GM21723 (cell line): ENCODE data around the gene RGS2.

Experiments
- ATAC-seq: cut with Tn5 transposase; IDR thresholded peaks from one replicate; pipeline ENCODE4 v1.9.1; 2021; ENCODE audit warnings: mild to moderate bottlenecking, moderate library complexity; ENCODE audit not compliant: unreplicated experiment

The RGS2 gene

DNA sequence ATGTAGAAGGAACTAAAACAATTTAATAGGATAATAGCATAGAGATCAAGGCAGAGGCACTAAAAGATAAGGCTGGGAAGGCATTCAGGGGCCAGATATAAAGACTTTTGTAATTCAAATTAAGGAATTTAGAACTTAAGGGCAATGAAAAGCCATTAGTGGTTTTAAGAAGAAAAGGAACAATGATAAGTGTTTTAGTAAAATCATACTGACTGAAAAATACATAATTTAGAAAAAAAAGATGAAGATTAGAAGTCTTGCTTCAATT lies 14.1 kb upstream of the RGS2 start:
- no peak for ATAC-seq

DNA sequence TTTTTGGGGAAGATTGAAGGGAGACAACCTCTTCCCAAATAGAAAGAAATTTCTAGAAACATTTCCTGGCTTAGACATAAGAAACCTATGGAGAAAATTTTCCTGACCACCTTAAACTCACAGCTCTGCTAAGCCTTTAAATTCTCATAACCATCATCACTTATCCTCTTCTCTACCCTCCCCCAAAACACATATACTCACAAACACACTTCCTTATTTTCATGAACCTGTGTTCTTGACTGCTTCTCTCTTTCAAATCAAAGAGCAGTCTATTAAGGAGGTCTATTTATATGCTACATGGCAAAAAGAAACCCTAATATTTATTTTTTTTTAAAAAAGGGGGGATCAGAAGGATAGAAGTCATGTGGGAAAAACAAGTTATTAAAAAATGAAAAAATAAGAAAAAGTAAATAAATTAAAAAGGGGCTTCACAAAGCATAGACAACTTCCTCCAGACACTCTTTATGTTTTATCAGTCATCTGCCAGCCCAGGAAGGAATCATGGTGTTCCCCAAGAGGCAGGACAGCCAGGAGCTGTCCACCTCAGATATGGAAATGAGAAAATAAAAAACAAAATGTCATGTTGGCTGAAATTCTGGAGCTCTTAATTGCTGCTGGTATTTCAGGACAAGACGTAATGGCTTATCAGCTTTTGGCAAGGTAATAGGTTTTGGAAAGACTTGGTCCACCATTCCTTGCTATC lies 12.8 kb upstream of the RGS2 start:
- no peak for ATAC-seq

DNA sequence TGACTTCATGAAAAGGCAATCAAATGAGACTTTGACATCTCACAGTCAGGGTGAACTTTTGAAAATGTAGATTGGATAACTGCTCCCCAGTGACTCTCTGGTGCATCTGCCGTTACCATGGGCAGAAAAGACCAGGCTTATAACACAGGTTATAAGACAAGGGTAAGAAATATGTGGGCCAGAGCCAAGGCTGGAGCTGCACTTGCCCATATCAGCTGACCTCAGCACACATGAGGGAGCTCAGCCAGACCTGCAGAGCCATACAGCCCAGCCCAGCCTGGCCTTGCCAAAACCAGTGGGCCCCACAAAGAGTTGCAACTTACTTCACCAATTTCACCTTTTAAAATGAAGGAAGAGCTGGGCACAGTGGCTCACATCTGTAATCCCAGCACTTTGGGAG lies 11.7 kb upstream of the RGS2 start:
- no peak for ATAC-seq

DNA sequence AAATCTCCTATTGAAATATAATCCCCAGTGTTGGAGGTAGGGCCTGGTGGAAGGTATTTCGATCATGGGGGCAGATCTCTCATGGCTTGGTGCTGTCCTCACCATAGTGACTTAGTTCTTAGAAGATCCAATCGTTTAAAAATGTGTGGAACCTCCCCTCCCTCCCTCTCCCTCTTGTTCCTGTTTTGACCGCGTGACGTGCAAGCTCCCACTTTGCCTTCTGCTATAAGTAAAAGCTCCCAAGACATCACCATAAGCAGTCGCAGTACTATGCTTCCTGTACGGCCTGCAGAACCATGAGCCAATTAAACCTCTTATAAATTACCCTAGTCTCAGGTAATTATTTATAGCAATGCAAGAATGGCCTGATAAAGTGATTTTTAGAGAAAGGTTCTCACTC lies 10.9 kb upstream of the RGS2 start:
- ATAC-seq = no peak

DNA sequence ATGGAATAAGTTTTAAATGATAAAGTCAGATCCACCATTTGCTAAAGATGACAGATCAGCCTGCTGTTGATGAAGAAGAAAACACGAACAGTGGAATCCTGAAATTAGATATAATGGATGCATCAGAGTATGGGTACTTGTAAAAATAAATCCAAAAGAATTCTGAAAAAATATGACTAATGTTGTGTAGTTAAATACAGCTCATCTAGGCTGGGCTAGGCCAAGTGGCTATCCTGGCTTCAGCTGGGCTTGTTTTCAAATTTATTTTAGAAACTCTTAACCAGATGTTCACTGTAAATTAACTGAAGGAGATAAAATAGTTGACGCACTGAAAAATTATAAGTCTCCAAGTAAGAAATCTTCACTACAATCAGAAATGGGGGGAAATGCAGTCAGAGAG lies 7.4 kb upstream of the RGS2 start:
- no peak for ATAC-seq

DNA sequence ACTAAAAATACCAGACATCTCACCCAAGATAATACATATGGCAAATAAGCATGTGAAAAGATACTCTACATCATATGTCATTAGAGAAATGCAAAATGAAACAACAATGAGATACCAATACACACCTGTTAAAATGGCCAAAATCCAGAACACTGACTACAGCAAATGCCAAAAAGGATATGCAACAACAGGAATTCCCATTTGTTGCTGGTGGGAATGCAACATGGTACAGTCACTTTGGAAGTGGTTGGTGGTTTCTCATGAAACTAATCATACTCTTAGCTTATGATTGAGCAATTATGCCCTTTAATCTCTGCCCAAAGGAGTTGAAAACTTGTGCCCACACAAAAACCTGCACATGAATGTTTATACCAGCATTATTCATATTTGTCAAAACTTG lies 6.4 kb upstream of the RGS2 start:
- no peak for ATAC-seq

DNA sequence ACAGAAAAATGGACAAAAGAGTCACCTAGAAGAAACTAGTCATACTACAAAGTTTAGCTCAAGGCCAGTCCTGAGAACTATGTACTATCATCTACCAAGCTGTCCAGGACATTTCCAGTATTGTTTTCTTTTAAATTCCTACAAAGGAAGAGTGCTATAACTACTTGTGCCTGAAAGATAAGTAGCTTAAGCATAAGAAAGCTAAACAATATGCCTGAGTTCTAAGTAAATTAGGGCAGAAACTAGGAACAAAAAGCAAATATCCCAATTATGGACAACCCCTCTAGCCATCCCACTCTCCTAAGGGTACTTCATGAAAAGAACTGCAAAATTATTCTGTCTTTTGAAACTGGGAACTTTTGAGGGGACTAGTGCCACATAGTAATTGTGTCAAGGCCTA lies 5.3 kb upstream of the RGS2 start:
- ATAC-seq = no peak

DNA sequence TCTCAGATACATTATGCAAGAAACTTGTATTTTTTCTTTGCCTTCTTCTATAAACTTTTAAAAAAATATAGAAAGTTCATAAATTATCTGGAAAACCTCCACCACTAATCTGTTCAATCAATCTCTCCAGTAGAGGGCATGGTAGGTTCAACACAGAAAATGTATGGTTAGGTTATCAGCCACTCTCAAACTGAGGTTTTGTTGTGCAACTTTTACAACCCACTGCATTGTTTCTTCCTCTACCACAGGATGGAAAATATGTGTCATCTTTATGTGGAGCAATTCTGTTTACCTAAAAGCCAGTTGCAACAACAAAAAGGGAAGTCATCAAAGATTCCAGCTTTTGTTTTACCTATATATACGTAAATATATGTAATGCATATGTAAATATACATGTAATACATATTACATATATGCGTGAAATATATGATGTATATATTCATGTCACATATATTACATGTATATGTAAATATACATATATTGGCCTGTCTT lies 3.0 kb upstream of the RGS2 start:
- ATAC-seq = peak; percentile 39

DNA sequence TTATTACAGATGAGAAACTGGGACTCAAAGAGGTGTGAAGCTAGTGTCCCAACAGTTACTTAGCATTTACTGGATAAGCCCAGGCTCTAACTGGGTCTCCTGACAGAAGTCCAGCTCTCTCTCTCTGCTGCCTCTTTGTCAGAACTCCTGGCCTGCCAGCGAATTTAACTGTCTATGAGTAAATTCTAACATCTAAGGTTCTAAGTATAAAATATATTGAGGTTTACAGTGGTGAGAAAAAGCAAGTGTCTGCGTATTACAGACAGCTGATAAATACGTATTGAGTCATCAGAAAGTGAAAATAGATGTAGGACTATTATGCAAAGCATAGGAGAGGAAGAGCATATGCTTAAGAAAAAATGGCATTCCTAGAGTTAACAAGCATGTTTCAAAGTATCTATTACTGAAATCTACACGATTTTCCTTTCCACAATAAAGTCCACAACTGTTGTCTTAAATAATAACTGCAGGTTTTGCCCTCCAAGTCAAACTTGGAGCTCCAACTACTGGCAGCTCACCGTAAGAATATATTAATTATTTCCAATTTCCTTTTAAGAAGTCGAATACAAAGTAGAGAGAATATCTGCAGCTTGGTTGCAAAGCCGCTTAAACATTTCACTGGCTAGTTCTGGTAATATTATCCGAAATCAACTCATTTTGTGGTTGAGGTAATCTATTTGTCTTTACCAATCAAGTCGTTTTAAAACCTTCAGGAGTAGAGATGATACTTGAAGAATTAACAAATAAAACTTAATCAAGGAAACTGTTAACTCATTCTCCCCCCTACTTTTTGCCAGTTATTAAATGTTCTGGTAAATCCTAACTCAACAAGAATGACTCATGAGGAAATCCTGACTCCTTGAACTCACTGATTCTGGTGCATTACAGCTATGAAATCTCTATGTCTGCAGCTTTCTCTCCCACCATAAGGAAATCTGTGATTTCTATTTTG lies 1.4 kb upstream of the RGS2 start:
- ATAC-seq = peak; percentile 39

DNA sequence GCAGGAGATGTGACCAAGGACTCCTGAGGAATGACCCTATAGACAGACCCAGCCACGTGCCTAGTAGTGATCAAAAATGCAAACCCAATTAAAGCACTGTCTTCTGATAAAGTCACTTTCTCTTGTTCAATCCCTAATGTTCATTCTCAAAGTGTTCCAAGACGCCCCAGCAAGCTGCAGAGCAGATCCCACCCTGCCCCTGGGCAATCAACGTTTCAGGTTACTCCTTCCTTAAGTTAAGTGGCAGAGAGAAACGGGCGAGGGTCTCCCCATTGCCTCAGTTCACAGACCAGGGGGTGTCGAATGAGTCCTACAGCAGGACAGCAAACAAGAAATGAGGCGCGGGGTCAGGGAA lies 699 bp upstream of the RGS2 start:
- ATAC-seq = no peak

DNA sequence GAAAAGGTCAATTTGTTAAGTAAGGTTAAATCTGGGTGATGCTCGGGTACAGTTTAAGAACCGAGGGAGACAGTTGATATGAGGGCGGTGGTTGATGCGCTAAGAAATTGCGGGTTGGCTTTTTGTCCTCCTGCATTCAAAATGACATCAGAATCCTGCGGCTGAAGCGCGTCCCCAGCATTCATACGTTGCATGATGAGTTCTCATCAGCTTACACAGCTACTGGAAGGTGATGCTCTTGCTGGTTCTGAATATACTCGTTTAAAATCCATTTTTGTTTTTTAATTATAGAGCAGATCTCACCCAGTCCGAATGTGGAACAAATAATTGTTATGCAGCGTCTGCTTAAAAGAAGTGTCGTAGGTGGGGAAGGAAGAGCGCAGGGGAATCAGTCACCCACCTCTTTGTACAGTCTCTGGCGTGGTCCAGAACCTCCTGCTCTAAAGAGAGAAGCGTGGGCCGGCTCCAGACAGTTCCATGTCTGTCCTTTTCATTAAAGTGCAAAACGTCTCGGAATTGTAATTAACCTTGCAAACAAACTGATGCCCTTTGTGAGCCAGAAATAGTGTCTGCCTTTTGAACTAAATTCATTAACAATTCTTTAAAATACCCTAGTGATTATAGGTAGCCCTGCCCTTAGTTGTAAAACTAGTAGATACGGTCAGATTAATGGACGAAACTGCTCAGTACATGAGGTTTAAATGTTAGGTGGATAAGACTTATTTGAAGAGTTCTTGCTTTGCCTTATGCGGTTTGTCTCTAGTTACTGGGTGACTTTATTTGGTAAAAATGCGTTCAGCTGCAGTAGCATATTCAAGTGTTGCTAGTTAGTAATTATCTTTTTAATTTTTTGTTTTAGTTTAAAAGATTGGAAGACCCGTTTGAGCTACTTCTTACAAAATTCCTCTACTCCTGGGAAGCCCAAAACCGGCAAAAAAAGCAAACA lies 741 bp downstream of the RGS2 start:
- peak; percentile 8 for ATAC-seq

DNA sequence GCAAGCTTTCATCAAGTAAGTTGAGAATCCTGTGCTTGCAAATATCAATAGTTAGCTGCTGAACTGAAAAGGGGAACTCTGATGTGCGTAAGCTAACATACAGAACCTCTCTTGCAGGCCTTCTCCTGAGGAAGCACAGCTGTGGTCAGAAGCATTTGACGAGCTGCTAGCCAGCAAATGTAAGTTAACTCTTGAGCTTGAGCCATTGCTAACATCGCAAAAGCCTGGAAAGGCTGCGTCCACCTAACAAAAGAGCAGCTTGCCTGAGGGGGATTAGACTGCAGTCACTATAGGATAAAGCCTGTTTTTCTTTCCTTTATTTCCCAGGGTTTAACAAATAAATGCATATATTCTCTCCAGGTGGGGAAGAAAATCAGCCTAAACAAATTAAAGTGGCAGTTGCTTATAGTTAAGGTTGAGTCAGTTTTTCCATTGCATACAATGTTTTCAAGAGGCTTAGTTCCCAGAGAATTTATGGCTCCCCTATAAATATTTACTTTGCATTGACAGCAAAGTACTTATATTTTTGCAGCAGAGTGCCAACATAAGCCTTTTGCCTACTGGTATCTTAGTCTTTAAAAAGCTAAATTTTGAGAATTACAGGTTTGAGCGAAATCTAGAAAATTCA lies 1.5 kb downstream of the RGS2 start:
- no peak for ATAC-seq

DNA sequence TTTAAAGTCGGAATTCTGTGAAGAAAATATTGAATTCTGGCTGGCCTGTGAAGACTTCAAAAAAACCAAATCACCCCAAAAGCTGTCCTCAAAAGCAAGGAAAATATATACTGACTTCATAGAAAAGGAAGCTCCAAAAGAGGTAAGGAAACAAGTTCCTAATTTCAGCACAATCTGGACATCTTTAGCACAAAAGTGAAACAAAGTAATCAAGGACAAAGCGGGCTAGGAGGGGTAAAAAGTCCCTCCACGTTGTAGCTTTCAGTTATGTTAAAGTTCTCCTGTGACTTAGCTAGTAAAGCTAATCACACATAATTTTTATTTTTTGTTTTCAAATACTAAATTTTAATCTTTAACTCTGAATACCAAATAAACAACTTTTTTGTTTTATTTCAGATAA lies 2.2 kb downstream of the RGS2 start:
- no peak for ATAC-seq

DNA sequence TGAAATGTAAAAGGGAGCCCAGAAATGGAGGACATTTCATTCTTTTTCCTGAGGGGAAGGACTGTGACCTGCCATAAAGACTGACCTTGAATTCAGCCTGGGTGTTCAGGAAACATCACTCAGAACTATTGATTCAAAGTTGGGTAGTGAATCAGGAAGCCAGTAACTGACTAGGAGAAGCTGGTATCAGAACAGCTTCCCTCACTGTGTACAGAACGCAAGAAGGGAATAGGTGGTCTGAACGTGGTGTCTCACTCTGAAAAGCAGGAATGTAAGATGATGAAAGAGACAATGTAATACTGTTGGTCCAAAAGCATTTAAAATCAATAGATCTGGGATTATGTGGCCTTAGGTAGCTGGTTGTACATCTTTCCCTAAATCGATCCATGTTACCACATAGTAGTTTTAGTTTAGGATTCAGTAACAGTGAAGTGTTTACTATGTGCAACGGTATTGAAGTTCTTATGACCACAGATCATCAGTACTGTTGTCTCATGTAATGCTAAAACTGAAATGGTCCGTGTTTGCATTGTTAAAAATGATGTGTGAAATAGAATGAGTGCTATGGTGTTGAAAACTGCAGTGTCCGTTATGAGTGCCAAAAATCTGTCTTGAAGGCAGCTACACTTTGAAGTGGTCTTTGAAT lies 2.9 kb downstream of the RGS2 start:
- no peak for ATAC-seq

DNA sequence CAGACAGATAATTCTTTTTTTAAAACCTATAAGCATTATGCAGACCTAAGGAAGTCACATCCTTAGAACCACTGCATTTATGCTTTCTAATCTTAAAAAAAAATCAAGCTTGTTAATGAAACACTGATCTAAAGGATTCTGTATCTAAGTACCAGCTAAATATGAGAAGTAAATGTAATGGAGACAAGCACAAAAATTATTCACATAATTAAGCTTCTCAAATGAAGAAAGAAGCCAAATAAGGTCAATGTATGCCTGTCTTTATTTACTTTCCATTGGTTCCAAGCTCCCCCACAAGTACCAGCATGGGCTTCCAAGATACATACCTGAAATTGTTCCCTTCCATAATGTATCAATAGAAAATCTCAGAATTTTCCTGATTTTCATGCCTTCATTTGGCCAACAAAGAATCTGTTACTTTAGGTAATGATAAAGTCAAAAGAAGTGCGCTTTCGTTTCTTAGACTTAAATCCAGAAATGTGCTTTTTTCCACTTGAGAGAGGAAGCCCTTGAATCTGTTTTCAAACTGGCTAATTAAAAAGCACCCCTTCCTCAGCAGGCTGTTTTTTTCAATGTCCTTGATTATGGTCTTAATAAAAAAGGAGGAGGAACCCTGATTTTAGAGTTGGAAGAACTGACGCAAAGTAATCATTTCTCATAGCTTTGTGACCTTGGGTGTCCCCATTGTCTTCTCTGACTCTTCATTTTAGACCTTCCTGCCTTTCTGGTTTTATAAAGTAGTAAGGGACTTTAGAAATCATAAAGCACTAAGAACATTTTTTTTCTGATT lies 3.8 kb downstream of the RGS2 start:
- ATAC-seq = no peak

DNA sequence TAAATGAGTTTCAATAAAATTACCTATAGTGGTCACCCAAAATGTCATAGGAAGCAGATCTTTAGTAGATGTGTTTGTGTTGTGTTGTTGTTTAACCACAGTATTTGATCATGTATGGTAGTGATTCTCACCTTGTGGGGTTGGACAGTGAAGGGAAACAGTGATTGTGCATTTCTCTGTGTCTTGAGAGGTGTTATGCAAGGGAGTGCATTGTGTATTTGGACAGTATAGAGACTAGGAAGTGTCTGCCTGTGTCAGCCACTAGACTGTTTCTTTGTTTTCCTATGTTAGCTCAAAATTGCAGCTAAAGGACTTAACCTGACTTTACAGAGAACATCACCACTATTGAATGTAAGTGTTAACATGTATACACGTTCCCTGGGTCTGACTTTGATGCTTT lies 6.0 kb downstream of the RGS2 start:
- ATAC-seq = no peak

DNA sequence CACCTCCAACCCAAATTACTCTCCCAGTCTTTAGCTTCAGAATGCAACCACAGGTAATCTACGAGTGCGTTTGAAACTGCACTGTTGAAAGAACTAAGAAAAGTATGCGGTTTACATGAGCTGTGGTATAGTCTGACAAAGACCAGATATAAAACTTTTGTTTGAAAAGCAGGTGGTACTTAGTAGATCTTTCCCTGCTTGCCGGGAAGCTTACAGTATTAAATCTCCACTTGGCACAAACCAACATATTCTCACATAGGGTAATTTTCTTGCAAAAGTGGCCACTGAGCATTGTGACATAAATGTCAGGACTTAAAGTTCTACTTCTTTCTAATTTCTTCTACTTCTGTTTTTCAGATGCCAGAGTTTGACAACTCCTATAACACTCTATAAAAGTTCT lies 8.4 kb downstream of the RGS2 start:
- no peak for ATAC-seq

DNA sequence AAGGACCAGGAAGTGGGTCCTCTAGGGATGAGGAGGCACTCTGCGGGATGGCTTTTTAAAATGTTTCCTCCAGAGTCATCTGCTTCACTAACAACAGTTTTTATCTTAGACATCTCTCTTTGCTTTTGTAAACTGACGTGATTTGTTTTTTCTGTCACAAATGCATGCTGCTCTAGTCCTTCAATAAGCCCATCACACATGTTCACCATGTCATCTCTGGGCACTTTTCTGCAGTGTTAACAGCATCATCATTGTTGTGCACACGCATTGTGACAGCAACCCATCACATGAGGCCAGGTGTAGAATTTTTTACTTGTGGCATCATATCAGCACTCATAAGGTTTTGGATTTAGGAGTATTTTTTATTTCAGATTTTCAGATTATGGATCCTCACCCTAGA lies 12.5 kb downstream of the RGS2 start:
- no peak for ATAC-seq

DNA sequence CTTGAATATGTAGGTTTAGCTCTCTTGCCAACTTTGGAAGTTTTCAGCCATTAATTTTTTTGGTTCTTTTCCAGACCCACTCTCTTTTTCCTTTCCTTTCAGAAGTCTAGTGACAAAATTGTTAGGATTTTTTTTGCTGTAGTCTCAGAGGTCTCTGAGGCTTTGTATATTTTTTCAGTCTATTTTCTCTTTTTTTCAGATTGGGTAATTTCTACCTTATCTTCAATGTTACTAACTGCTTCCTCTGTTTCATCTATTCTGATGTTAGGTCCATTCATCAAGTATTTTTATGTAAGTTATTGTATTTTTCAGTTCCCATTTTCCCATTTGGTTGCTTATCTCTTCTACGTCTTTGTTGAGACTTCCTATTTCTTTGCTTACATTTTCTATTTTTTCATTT lies 15.7 kb downstream of the RGS2 start:
- ATAC-seq = no peak
